MM.1S (cell line): Measurements from ENCODE around the gene KYNU.

Source experiments
- CTCF ChIP-seq: fragments of 300-600 bp; sonication (generic); IDR thresholded peaks from 2 replicates; pipeline ENCODE4 v1.5.1; 2016; ENCODE audit warnings: antibody characterized with exemption, low read length, mixed read lengths
- EZH2 ChIP-seq: fragments of 300-600 bp; sonication (generic); optimal IDR thresholded peaks from 2 replicates; pipeline ENCODE3; 2017; ENCODE audit warnings: low read depth, mild to moderate bottlenecking, antibody characterized with exemption, low read length, mixed read lengths
- EZH2phosphoT487 ChIP-seq: fragments of 300-600 bp; sonication (generic); IDR thresholded peaks from 2 replicates; pipeline ENCODE4 v1.6.1; 2018; ENCODE audit warnings: antibody characterized with exemption, low read length

DNA sequence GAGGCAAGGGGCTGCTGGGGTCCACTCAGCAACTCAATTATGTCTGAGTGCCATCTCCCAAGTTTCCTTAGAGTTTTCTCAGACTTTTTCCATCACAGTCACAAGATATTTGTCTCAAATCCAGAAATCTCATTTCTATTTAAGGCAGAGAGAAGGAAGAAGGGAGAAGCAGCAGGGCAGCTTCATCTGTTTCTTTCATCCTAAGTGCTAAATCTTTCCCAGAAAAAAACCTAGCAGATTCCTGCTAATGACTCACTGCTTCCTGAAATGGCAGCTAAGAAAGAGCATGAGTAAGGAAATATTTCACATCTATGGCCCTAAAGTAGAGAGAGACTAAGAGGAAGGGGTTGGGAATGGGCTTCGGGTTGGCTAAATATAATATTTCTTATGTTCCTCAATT, 88.0 kb downstream of the KYNU start:
- TF ChIP-seq CTCF: no peak
- no peak for TF ChIP-seq EZH2
- TF ChIP-seq EZH2phosphoT487: no peak
